Kidney (tissue), 14 donors: ENCODE data around the gene GLDC. TPM values are rescaled to one million over a fixed set of nuclear protein-coding genes. Genes with fewer than 3 reads are reported as not detected.
A peak's percentile ranks its signal among the peaks of the same experiment; 100 is the strongest.

Experiments
- DNase-seq, 5 donors: peaks; one replicate each; pipeline ENCODE4 v3.0.0-alpha.2; 2013 to 2020
- FAIRE-seq: peaks from 2 replicates; lab custom pipeline; 2012; peaks lifted over from hg19 to GRCh38; lab: Jason Lieb, UNC
- H3K27ac ChIP-seq, 2 donors: one replicate each; pipeline ENCODE4 v1.7.0; 2013; ENCODE audit warnings: low read depth in 2 of 2, low read length in 2 of 2, inconsistent platforms in 1 of 2
- H3K27me3 ChIP-seq: one replicate; pipeline ENCODE4 v1.7.1; 2013; ENCODE audit warnings: low read length, inconsistent platforms; ENCODE audit not compliant: control insufficient read depth, insufficient read depth
- H3K36me3 ChIP-seq, 3 donors: one replicate each; pipeline versions ENCODE4 v1.7.0 to v1.7.1; 2013; ENCODE audit warnings: low read length in 3 of 3, control low read depth in 1 of 3, inconsistent platforms in 1 of 3; ENCODE audit not compliant: insufficient read depth in 3 of 3, control insufficient read depth in 2 of 3
- H3K4me1 ChIP-seq, 3 donors: one replicate each; pipeline versions ENCODE4 v1.7.0 to v1.7.1; 2013; ENCODE audit warnings: low read length in 3 of 3, inconsistent platforms in 1 of 3, low read depth in 1 of 3; ENCODE audit not compliant: control insufficient read depth in 2 of 3, insufficient read depth in 2 of 3
- H3K4me3 ChIP-seq, 3 donors: one replicate each; pipeline versions ENCODE4 v1.7.0 to v1.8.1; 2013; ENCODE audit warnings: low read length in 3 of 3, control low read depth in 1 of 3, inconsistent platforms in 1 of 3
- H3K9ac ChIP-seq, 3 donors: one replicate each; pipeline versions ENCODE4 v1.7.0 to v1.7.1; 2013; ENCODE audit warnings: low read length in 3 of 3, control low read depth in 1 of 3, inconsistent platforms in 1 of 3
- H3K9me3 ChIP-seq, 3 donors: one replicate each; pipeline versions ENCODE4 v1.7.0 to v1.7.1; 2013; ENCODE audit warnings: low read length in 3 of 3, control low read depth in 1 of 3, inconsistent platforms in 1 of 3; ENCODE audit not compliant: control insufficient read depth in 2 of 3, insufficient read depth in 1 of 3
- CTCF ChIP-seq: IDR thresholded peaks from 3 replicates; pipeline ENCODE4 v1.5.1; 2012; ENCODE audit warnings: mild to moderate bottlenecking, moderate library complexity, borderline replicate concordance; ENCODE audit not compliant: insufficient read depth; ENCODE audit errors: extremely low read depth
- intact Hi-C: fragments of 100-400 bp; cut with DNase I; formaldehyde crosslinking; loops from one replicate; pipeline ENCODE4 v1.11.1; 2022
- polyA plus RNA-seq: library from polyadenylated mRNA; stranded (reverse); fragments of 350-450 nt; fragmentation: Illumina TruSeq; extraction: RNeasy Lipid Tissue Mini Kit (QIAGEN cat#74804); gene quantifications from one replicate; pipeline ENCODE4 v1.2.3, GENCODE V29; 2014; ENCODE audit warnings: low read depth, low replicate concordance; ENCODE audit not compliant: insufficient read depth
- total RNA-seq: library from RNA; stranded (reverse); fragmentation: NEBNext Ultra II Directional; extraction: Animal tissue kit (Norgen Biotek cat#: 25700); gene quantifications from one replicate; pipeline ENCODE4 v1.2.1, GENCODE V29; 2021
- donor health status: control.
- donor health status: control.
- donor health status: control.
- donor health status: control.
- donor health status: control.
- donor health status: DM: yes; HTN: yes; CAD: no.
- donor health status: Normal renal cell carcinoma (clear cell type).

Gene GLDC
- total and polyA plus RNA-seq, 2 donors from 2014 or later: 60.1 to 79.7 TPM

- FAIRE-seq: no peak
- TF ChIP-seq CTCF: no peak
- peaks cover 10 to 24% (median 20%) of the 10 kb centered on the region in 3 donors for H3K36me3 ChIP-seq
- H3K27ac ChIP-seq: no peak overlapping the region
- H3K27me3 ChIP-seq: no peaks in the 10 kb centered on the region
- no peaks in the 10 kb centered on the region for H3K9me3 ChIP-seq
- no peaks in the 10 kb centered on the region for H3K4me1 ChIP-seq
- no peak overlapping the region for H3K9ac ChIP-seq
- DNase-seq: no peak
- intact Hi-C loops: no loop called here
- H3K4me3 ChIP-seq: no peak overlapping the region
Observed at GRCh38 chr9:6501526-6502210, 143.9 kb downstream of the GLDC start.

- DNase-seq (no peak), FAIRE-seq (no peak)
- intact Hi-C loops: no loop called here
- no peak overlapping the region for H3K4me3 ChIP-seq
- H3K9me3 ChIP-seq: no peaks in the 10 kb centered on the region
- no peak overlapping the region for H3K27ac ChIP-seq
- no peak overlapping the region for H3K9ac ChIP-seq
- H3K27me3 ChIP-seq: no peaks in the 10 kb centered on the region
- peaks cover 8 to 13% (median 11%) of the 10 kb centered on the region in 3 donors for H3K36me3 ChIP-seq
- TF ChIP-seq CTCF: no peak
- H3K4me1 ChIP-seq: no peaks in the 10 kb centered on the region
Observed at GRCh38 chr9:6498982-6499381, 146.5 kb downstream of the GLDC start.

DNA sequence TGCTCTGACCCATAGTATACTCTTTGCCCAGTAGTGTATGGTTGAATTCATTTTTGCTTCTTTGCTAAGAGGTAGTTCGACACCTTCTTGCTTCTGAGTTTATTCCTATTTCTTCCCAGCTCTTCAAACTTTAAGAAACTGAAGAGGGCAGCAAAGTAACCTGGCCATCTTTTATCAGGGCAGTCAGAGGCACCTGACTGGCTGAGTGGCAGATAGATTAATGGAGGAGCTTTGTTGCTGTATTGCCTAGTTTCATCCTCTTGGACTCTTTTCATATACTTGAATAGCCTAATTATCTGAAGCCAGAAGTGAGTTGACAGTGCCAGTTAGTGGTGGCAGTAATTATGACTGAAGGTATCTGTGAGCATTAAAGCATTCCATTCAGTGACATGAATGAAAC is 150.1 kb downstream of the GLDC start:
- Histone ChIP-seq H3K36me3 (peaks cover 7 to 13% (median 8%) of the 10 kb centered on the region in 3 donors), H3K4me1 (no peaks in the 10 kb centered on the region), H3K27me3 (no peaks in the 10 kb centered on the region), H3K9ac (no peak overlapping the region), H3K27ac (no peak overlapping the region), H3K4me3 (no peak overlapping the region), H3K9me3 (no peaks in the 10 kb centered on the region)
- intact Hi-C loops: no loop called here
- FAIRE-seq (no peak), DNase-seq (no peak)
- no peak for TF ChIP-seq CTCF

DNA sequence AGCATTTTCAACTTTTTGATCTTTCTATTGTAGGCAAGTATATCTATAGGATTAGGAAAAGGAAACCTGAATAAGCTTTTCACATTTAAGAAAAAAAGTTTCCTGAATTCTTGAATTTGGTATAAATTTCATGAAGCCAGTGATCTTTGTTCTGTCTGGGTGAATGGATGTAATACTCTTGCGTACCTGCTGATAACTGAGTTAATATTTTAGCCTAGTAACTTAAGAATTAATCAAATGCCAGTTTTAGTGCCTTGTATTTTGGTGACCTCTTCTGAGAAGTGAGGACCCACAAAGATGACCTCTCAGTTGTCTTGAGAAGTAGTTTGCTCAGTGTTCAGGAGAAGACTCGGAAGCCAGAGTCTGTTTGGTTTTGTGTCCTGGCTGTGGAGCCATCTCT is 154.7 kb downstream of the GLDC start:
- no peak overlapping the region for H3K4me3 ChIP-seq
- no peak for TF ChIP-seq CTCF
- intact Hi-C loops: no loop called here
- peaks cover 2 to 25% (median 2%) of the 10 kb centered on the region in 3 donors for H3K36me3 ChIP-seq
- FAIRE-seq (peak; percentile 35), DNase-seq (no peak)
- H3K9me3 ChIP-seq: no peaks in the 10 kb centered on the region
- no peaks in the 10 kb centered on the region for H3K4me1 ChIP-seq
- no peaks in the 10 kb centered on the region for H3K27me3 ChIP-seq
- H3K27ac ChIP-seq: no peak overlapping the region
- no peak overlapping the region for H3K9ac ChIP-seq
